Measurements from ENCODE around the gene KCNQ5. TPM values are rescaled to one million over a fixed set of nuclear protein-coding genes. Genes with fewer than 3 reads are reported as not detected.

KCNQ5 gene
- total RNA-seq, 6 experiments from 2014 or later = 16.3 to 35.5 (median 20.2) TPM

DNA sequence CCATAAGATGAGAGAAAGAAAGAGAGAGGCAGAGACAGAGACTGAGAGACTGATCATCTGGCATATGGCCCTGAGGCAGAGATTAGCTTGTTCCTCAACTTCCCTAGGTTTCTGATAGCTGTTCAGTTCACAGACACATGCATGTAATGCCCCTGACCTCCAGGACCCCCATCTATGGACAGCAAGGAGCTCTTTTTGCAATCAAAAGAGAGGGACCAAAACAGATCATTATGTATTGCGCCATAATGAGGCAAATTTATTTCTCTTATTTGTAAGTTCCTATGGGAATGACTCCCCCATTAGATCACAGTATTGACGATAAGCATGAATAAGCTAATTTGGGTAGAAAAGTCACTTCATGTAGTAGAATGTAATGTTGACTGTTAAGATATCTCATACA is 25.6 kb downstream of the KCNQ5 start:
- DNase-seq = no peak
- no peak overlapping the region for H3K4me3 Mint-ChIP-seq
- peaks cover 5% of the 10 kb centered on the region; the same call in 1 of the 2 replicates for H3K9me3 Mint-ChIP-seq
- peaks cover 99% of the 10 kb centered on the region for H3K4me1 Mint-ChIP-seq (ENCODE audit: low read depth)
- H3K36me3 Mint-ChIP-seq (ENCODE audit: low read depth) = peaks cover 17% of the 10 kb centered on the region
- no peaks in the 10 kb centered on the region for H3K27me3 Mint-ChIP-seq (ENCODE audit: insufficient read depth)
- peak overlapping the region; percentile 22; the same call in 1 of the 2 replicates for H3K27ac Mint-ChIP-seq
- TF ChIP-seq, protein P1, sequence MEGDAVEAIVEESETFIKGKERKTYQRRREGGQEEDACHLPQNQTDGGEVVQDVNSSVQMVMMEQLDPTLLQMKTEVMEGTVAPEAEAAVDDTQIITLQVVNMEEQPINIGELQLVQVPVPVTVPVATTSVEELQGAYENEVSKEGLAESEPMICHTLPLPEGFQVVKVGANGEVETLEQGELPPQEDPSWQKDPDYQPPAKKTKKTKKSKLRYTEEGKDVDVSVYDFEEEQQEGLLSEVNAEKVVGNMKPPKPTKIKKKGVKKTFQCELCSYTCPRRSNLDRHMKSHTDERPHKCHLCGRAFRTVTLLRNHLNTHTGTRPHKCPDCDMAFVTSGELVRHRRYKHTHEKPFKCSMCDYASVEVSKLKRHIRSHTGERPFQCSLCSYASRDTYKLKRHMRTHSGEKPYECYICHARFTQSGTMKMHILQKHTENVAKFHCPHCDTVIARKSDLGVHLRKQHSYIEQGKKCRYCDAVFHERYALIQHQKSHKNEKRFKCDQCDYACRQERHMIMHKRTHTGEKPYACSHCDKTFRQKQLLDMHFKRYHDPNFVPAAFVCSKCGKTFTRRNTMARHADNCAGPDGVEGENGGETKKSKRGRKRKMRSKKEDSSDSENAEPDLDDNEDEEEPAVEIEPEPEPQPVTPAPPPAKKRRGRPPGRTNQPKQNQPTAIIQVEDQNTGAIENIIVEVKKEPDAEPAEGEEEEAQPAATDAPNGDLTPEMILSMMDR (IDR thresholded peaks at IDR 0.05) = no peak

DNA sequence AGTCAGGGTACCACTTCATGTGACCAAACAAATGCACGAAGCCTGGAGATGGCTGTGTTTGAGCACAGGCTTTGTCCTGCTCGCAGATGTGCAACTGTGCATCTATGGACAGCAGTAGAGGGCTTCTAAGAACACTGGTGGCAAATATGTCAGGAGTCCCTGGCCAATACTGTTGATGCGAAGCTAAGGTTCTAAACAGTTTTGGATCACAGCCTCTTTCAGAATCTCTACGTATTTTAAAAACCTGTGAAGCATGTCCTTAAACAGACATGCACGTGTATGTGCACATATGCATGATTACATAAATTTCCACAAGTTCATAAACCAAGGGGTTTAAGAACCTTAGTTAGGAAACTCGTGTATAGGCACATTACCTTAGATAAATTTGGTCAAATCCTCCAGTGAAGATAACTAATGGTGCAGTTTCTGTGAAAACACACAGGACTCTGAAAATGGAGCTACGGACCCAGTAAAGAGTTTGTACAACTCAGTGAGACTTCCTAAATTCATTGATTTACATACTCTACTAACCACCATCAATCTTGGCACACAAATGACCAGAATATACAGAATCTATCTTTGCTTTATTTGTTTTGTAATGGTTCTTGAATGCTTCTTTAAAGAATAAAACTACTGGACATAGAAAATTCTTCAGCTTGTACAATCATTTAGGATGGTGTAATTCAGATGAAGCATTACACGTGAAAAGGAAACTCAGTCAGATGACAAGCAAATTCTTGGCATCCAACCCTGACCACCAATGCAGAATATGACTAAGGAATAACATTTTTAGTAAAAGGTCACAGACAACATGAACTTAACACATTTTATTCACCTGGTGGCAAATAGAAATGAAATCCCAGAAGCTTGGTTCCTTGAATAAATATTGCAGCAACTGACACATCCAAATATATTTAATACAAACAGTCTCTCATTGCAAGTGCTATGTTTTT is 27.4 kb downstream of the KCNQ5 start:
- Mint-ChIP-seq H3K4me1 (ENCODE audit: low read depth) (peaks cover 96% of the 10 kb centered on the region), H3K27ac (peak overlapping the region; percentile 75), H3K9me3 (peaks cover 5% of the 10 kb centered on the region; the same call in 1 of the 2 replicates), H3K27me3 (ENCODE audit: insufficient read depth) (no peaks in the 10 kb centered on the region), H3K36me3 (ENCODE audit: low read depth) (peaks cover 23% of the 10 kb centered on the region), H3K4me3 (peak overlapping the region; percentile 34; the same call in 1 of the 2 replicates)
- TF ChIP-seq, protein P1 (IDR thresholded peaks at IDR 0.05) = no peak
- peak; percentile 82 for DNase-seq

DNA sequence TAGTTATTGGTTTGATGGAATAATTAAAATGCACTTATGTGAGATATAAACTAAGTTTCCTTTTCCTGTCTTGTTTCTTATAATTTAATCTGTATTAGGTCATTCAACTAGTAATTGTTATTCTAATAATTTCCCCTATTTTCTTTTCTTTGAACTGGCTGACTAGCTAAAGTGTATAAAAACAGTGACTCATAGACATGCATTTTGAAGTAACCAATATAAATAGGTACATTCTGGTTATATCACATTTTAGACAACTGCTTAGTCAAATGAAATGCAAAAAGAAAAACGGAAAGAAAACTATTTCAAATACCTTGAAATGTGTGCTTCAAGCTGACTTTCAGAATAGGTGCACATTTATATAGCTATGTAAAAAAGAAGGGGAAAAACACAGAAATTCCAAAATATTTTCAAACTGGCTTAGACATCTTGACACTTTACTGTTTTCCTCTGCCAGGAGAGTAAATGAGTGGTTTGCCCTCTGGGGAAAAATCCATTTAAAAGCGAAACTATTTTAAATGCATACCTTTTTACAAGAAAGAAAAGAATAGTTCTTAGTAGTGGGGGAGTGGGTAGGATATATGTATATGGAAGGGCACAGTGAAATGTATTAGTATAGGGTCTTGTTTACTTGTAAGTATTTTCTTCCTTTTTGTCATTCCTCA is 28.3 kb downstream of the KCNQ5 start:
- Mint-ChIP-seq H3K36me3 (ENCODE audit: low read depth) (peaks cover 28% of the 10 kb centered on the region), H3K27me3 (ENCODE audit: insufficient read depth) (no peaks in the 10 kb centered on the region), H3K4me3 (peak overlapping the region; percentile 60), H3K9me3 (peaks cover 5% of the 10 kb centered on the region; the same call in 1 of the 2 replicates), H3K27ac (peak overlapping the region; percentile 75), H3K4me1 (ENCODE audit: low read depth) (peaks cover 96% of the 10 kb centered on the region)
- peak; percentile 37 for DNase-seq
- TF ChIP-seq, protein P1 (IDR thresholded peaks at IDR 0.05) = no peak

DNA sequence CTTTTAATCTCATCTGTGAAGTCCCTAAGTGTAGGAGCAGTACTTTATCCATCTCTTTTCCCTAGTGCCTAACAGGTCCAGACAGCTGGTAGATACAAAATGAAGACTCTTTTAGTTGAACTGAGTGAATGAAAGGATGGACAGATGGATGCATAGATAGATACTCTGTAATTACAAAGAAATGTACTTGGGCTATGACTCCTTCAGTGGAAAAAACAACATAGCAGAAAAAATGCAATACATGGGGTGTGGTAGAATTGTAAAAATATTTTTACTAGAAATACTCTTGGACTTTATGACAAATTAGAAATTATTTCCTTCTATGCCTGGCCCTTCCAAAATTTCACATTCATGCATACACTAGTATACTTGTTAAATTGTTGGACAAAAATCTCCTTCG is 29.3 kb downstream of the KCNQ5 start:
- TF ChIP-seq, protein P1 (IDR thresholded peaks at IDR 0.05) = no peak
- Mint-ChIP-seq H3K4me3 (peak overlapping the region; percentile 60), H3K27ac (peak overlapping the region; percentile 75), H3K4me1 (ENCODE audit: low read depth) (peaks cover 95% of the 10 kb centered on the region), H3K36me3 (ENCODE audit: low read depth) (peaks cover 32% of the 10 kb centered on the region), H3K9me3 (peaks cover 5% of the 10 kb centered on the region; the same call in 1 of the 2 replicates), H3K27me3 (ENCODE audit: insufficient read depth) (no peaks in the 10 kb centered on the region)
- DNase-seq = peak; percentile 52

- Mint-ChIP-seq H3K9me3 (peaks cover 1% of the 10 kb centered on the region; the same call in 1 of the 2 replicates), H3K27me3 (ENCODE audit: insufficient read depth) (no peaks in the 10 kb centered on the region), H3K36me3 (ENCODE audit: low read depth) (peaks cover 28% of the 10 kb centered on the region), H3K4me1 (ENCODE audit: low read depth) (peaks cover 95% of the 10 kb centered on the region), H3K4me3 (peak overlapping the region; percentile 60), H3K27ac (peak overlapping the region; percentile 84)
- TF ChIP-seq, protein P1 (IDR thresholded peaks at IDR 0.05) = no peak
- DNase-seq = no peak
Measured at GRCh38 chr6:72651967-72652956, 30.4 kb downstream of the KCNQ5 start.

Data from HFFc6 (cell line).